Right renal pelvis (tissue), 4 donors: ENCODE measurements around the gene POR. TPM values are rescaled to one million over a fixed set of nuclear protein-coding genes. Genes with fewer than 3 reads are reported as not detected.
"Not testable (repeated sequence)": the region's sequence is repeated elsewhere in the genome, so short reads cannot be mapped to it uniquely, and the experiment has no call there.

ENCODE experiments used
- DNase-seq, 4 donors: peaks; one replicate each; pipeline ENCODE4 v3.0.0-alpha.2; 2013; ENCODE audit warnings: low read depth in 4 of 4, low spot score in 3 of 4, missing footprints in 1 of 4
- polyA plus RNA-seq, 4 donors: library from polyadenylated mRNA; unstranded; fragments of 120-200 nt; gene quantifications; one replicate each; pipeline ENCODE4 v1.2.1, GENCODE V29; 2013; ENCODE audit not compliant: insufficient read length in 4 of 4

The POR gene
- 10 to 100 TPM; 59.7 to 75.4 (median 67.2) TPM for polyA plus RNA-seq

GRCh38 chr7:75914655-75915415, at the start of gene POR:
TSS of gene POR (plus strand) at chr7:75915155. CDS start at chr7:75954002, 38,847 bp downstream.
- DNase-seq: peak; percentile 85 to 87 (median 86)

- DNase-seq: no peak
Observed at GRCh38 chr7:75866114-75866488, 48.9 kb upstream of the POR start.

- no peak for DNase-seq
Observed at GRCh38 chr7:75866489-75867389, 48.2 kb upstream of the POR start.

- no peak for DNase-seq
Observed at GRCh38 chr7:75867390-75867717, 47.6 kb upstream of the POR start.

GRCh38 chr7:75868153-75868552, 46.8 kb upstream of the POR start:
- no peak for DNase-seq

- DNase-seq: no peak
Observed at GRCh38 chr7:75869776-75870379, 45.1 kb upstream of the POR start.

- DNase-seq: no peak
Observed at GRCh38 chr7:75870557-75871161, 44.3 kb upstream of the POR start.

GRCh38 chr7:75872073-75872782, 42.7 kb upstream of the POR start:
- DNase-seq: no peak

- not testable (repeated sequence) for DNase-seq
Observed at GRCh38 chr7:75874180-75874579, 40.8 kb upstream of the POR start.

GRCh38 chr7:75875113-75876080, 39.6 kb upstream of the POR start:
- DNase-seq: no peak

- no peak for DNase-seq
Observed at GRCh38 chr7:75876126-75876881, 38.7 kb upstream of the POR start.

GRCh38 chr7:75878312-75878768, 36.6 kb upstream of the POR start:
- DNase-seq: no peak

GRCh38 chr7:75878769-75879611, 36.0 kb upstream of the POR start, which contains the start of gene RHBDD2:
TSS of gene RHBDD2 (plus strand) at chr7:75879034. CDS start at chr7:75879083, 49 bp downstream.
- DNase-seq: peak; percentile 87 to 92 (median 90)

GRCh38 chr7:75879771-75880184, 35.2 kb upstream of the POR start:
- no peak for DNase-seq

- DNase-seq: no peak
Observed at GRCh38 chr7:75880242-75880641, 34.7 kb upstream of the POR start.

- DNase-seq: no peak
Observed at GRCh38 chr7:75881436-75882095, 33.4 kb upstream of the POR start.
